Brain microvascular endothelial cell (primary cell): Measurements from ENCODE around the gene SHLD1.
"Not testable (repeated sequence)": the region's sequence is repeated elsewhere in the genome, so short reads cannot be mapped to it uniquely, and the experiment has no call there.

Experiments
- DNase-seq: peaks from one replicate; pipeline ENCODE4 v3.0.0-alpha.2; 2020
- H3K27ac ChIP-seq: fragments of 250-450 bp; sonication (Bioruptor Pico); 2 replicates; pipeline ENCODE4 v1.5.1; 2020; ENCODE audit warnings: mild to moderate bottlenecking, moderate library complexity
- H3K27me3 ChIP-seq: fragments of 250-450 bp; sonication (Bioruptor Pico); replicated peaks from 2 replicates; pipeline ENCODE4 v1.5.1; 2020; ENCODE audit warnings: mild to moderate bottlenecking
- H3K36me3 ChIP-seq: fragments of 250-450 bp; sonication (Bioruptor Pico); replicated peaks from 2 replicates; pipeline ENCODE4 v1.5.1; 2020; ENCODE audit warnings: mild to moderate bottlenecking
- H3K4me3 ChIP-seq: 2 replicates; pipeline ENCODE4 v1.5.1; 2011; ENCODE audit warnings: low read depth, mild to moderate bottlenecking, control low read depth, low read length, moderate library complexity
- CTCF ChIP-seq: IDR thresholded peaks from 2 replicates; pipeline ENCODE4 v1.5.1; 2011; ENCODE audit warnings: low read depth, mild to moderate bottlenecking, moderate library complexity, low read length, control low read depth, inconsistent platforms; ENCODE audit errors: missing control alignments
- in situ Hi-C: cut with HindIII; loops from 2 replicates; pipeline ENCODE4 v1.10.0; 2017; ENCODE audit warnings: low sequenced_read_pairs, low pct_ligation_motif_present

SHLD1 gene

GRCh38 chr20:5720696-5721095, 29.5 kb upstream of the SHLD1 start:
- no peak for TF ChIP-seq CTCF
- Histone ChIP-seq H3K27ac (no peak overlapping the region), H3K27me3 (no peaks in the 10 kb centered on the region), H3K4me3 (no peak overlapping the region), H3K36me3 (no peaks in the 10 kb centered on the region)
- in situ Hi-C loops, result no loop called here
- peak; percentile 20 for DNase-seq

GRCh38 chr20:5721356-5721755, 28.8 kb upstream of the SHLD1 start:
- H3K4me3 ChIP-seq, H3K27ac ChIP-seq, H3K36me3 ChIP-seq, DNase-seq, H3K27me3 ChIP-seq, in situ Hi-C loops: not testable (repeated sequence)

- Histone ChIP-seq H3K4me3 (no peak overlapping the region), H3K36me3 (no peaks in the 10 kb centered on the region), H3K27ac (no peak overlapping the region), H3K27me3 (no peaks in the 10 kb centered on the region)
- in situ Hi-C loops, result no loop called here
- no peak for TF ChIP-seq CTCF
- DNase-seq, result no peak
Measured at GRCh38 chr20:5722927-5723326, 27.3 kb upstream of the SHLD1 start.

- in situ Hi-C loops, H3K4me3 ChIP-seq, H3K27me3 ChIP-seq, H3K27ac ChIP-seq, H3K36me3 ChIP-seq, DNase-seq: not testable (repeated sequence)
Measured at GRCh38 chr20:5725183-5725463, 25.1 kb upstream of the SHLD1 start.

- no peak for DNase-seq
- no peak overlapping the region for H3K4me3 ChIP-seq
- H3K27ac ChIP-seq, result no peak overlapping the region
- in situ Hi-C loops, result no loop called here
- TF ChIP-seq CTCF, result no peak
- no peaks in the 10 kb centered on the region for H3K36me3 ChIP-seq
- no peaks in the 10 kb centered on the region for H3K27me3 ChIP-seq
Measured at GRCh38 chr20:5727018-5727515, 23.1 kb upstream of the SHLD1 start.

- Histone ChIP-seq H3K27ac (no peak overlapping the region), H3K36me3 (no peaks in the 10 kb centered on the region), H3K27me3 (no peaks in the 10 kb centered on the region), H3K4me3 (no peak overlapping the region)
- no peak for DNase-seq
- in situ Hi-C loops, result no loop called here
- no peak for TF ChIP-seq CTCF
Measured at GRCh38 chr20:5729348-5729747, 20.9 kb upstream of the SHLD1 start.

- H3K27ac ChIP-seq, result no peak overlapping the region
- H3K4me3 ChIP-seq, result no peak overlapping the region
- no peaks in the 10 kb centered on the region for H3K27me3 ChIP-seq
- in situ Hi-C loops, result no loop called here
- no peaks in the 10 kb centered on the region for H3K36me3 ChIP-seq
- no peak for DNase-seq
- no peak for TF ChIP-seq CTCF
Measured at GRCh38 chr20:5730131-5730530, 20.1 kb upstream of the SHLD1 start.
